Superior temporal gyrus (tissue), 1 donor: Measurements from ENCODE around the gene MED15.
"Not testable (repeated sequence)": the region's sequence is repeated elsewhere in the genome, so short reads cannot be mapped to it uniquely, and the experiment has no call there.

Experiments
- DNase-seq: peaks from one replicate; pipeline ENCODE4 v3.0.0-alpha.2; 2016; ENCODE audit errors: extremely low spot score

MED15 gene

GRCh38 chr22:20531404-20532201 is 24.2 kb downstream of the MED15 start:
- peak; percentile 62 for DNase-seq

- no peak for DNase-seq
These were observed 25.0 kb downstream of the MED15 start for GRCh38 chr22:20532256-20532993.

- DNase-seq = no peak
These were observed 25.9 kb downstream of the MED15 start for GRCh38 chr22:20533095-20533878.

GRCh38 chr22:20533879-20534265 is 26.5 kb downstream of the MED15 start:
- DNase-seq = peak; percentile 64

GRCh38 chr22:20536590-20537324 is 29.3 kb downstream of the MED15 start:
- no peak for DNase-seq

- no peak for DNase-seq
These were observed 29.9 kb downstream of the MED15 start for GRCh38 chr22:20537325-20537756.

GRCh38 chr22:20537983-20538382 is 30.6 kb downstream of the MED15 start:
- DNase-seq = no peak

GRCh38 chr22:20538875-20539274 is 31.5 kb downstream of the MED15 start:
- not testable (repeated sequence) for DNase-seq

GRCh38 chr22:20542055-20542454 is 34.6 kb downstream of the MED15 start:
- no peak for DNase-seq

- DNase-seq = no peak
These were observed 35.3 kb downstream of the MED15 start for GRCh38 chr22:20542736-20543135.

- DNase-seq = not testable (repeated sequence)
These were observed 37.9 kb downstream of the MED15 start for GRCh38 chr22:20545318-20545634.

- no peak for DNase-seq
These were observed 38.5 kb downstream of the MED15 start for GRCh38 chr22:20545681-20546521.

GRCh38 chr22:20546541-20546950 is 39.1 kb downstream of the MED15 start:
- no peak for DNase-seq

- no peak for DNase-seq
These were observed 39.6 kb downstream of the MED15 start for GRCh38 chr22:20547029-20547428.

- DNase-seq = no peak
These were observed 41.4 kb downstream of the MED15 start for GRCh38 chr22:20548806-20549205.

GRCh38 chr22:20549232-20549841 is 41.9 kb downstream of the MED15 start:
- no peak for DNase-seq

- no peak for DNase-seq
These were observed 42.8 kb downstream of the MED15 start for GRCh38 chr22:20550057-20550817.

- DNase-seq = peak; percentile 71
These were observed 43.7 kb downstream of the MED15 start for GRCh38 chr22:20550851-20551744.
